ENCODE data around the gene PTPRK. TPM values are rescaled to one million over a fixed set of nuclear protein-coding genes. Genes with fewer than 3 reads are reported as not detected.

PTPRK gene
- total RNA-seq, 1 experiment from 2014 or later, result 34.2 TPM

GRCh38 chr6:128507337-128508310 is 12.8 kb downstream of the PTPRK start:
- Histone ChIP-seq H2AFZ (ENCODE audit: low read depth, low read length, poor library complexity, severe bottlenecking) (no peak overlapping the region), H3K27ac (ENCODE audit: low read depth, low read length) (no peak overlapping the region), H4K20me1 (ENCODE audit: insufficient read depth) (no peaks in the 10 kb centered on the region), H3K79me2 (ENCODE audit: insufficient read depth, low read length) (peaks cover 22% of the 10 kb centered on the region), H3K27me3 (ENCODE audit: insufficient read depth, low read length) (no peaks in the 10 kb centered on the region), H3K4me2 (ENCODE audit: low read length) (no peak overlapping the region), H3K4me3 (replicated peaks in 1 of 2; ENCODE audit: low read depth in 1 of 2, low read length in 2 of 2) (no peak overlapping the region), H3K4me1 (ENCODE audit: control insufficient read depth in 1 of 2, insufficient read depth in 2 of 2, low read length in 2 of 2) (peaks cover 16 to 31% of the 10 kb centered on the region in 2 experiments; a peak in 3 of 4 replicates), H3K36me3 (ENCODE audit: control insufficient read depth in 1 of 2, insufficient read depth in 2 of 2, low read length in 2 of 2) (no peaks in the 10 kb centered on the region), H3K9me3 (ENCODE audit: control insufficient read depth in 1 of 2, insufficient read depth in 1 of 2, low read depth in 1 of 2, low read length in 2 of 2) (no peaks in the 10 kb centered on the region), H3K9me2 (ENCODE audit: insufficient read depth) (no peaks in the 10 kb centered on the region), H3K9ac (ENCODE audit: low read length) (no peak overlapping the region)
- intact Hi-C loops (cut with micrococcal nuclease), result no loop called here
- RAD21 ChIA-PET (ENCODE audit: low non-redundant PET in 1 of 2, low total read pairs in 2 of 2, uncharacterized antibody in 2 of 2, unreplicated experiment in 2 of 2), result no interaction called here
- CTCF ChIA-PET, result no interaction called here
- no TSS peak for BruUV-seq (replicated peaks)
- TF ChIP-seq REST (IDR thresholded peaks at IDR 0.05; ENCODE audit: low read depth) (no peak), ATF3 (IDR thresholded peaks at IDR 0.05) (no peak), CEBPB (IDR thresholded peaks at IDR 0.05; ENCODE audit: low read depth) (no peak), FOSL1 (IDR thresholded peaks at IDR 0.05; ENCODE audit: low read depth) (no peak), POLR2AphosphoS5 (IDR thresholded peaks at IDR 0.05; ENCODE audit: low read depth, low read length) (no peak), JUND (IDR thresholded peaks at IDR 0.05) (no peak), SRF (IDR thresholded peaks at IDR 0.05; ENCODE audit: low read depth) (no peak), EZH2phosphoT487 (IDR thresholded peaks at IDR 0.05; ENCODE audit: borderline replicate concordance) (no peak), CTCF (IDR thresholded peaks at IDR 0.05 in 2 of 3, conservative IDR thresholded peaks at IDR 0.05 in 1 of 3; ENCODE audit: borderline replicate concordance in 1 of 3, insufficient read depth in 1 of 3, low read depth in 2 of 3, low read length in 2 of 3) (no peak), EZH2 (IDR thresholded peaks at IDR 0.05) (no peak), SIN3A (IDR thresholded peaks at IDR 0.05; ENCODE audit: low read depth) (no peak), ZBTB33 (IDR thresholded peaks at IDR 0.05; ENCODE audit: extremely low read depth, insufficient replicate concordance, low read length) (no peak), ZNF274 (IDR thresholded peaks at IDR 0.05; ENCODE audit: low read depth, low read length) (no peak), EGR1 (IDR thresholded peaks at IDR 0.05; ENCODE audit: low read depth) (no peak)
- ATAC-seq (no peak), DNase-seq (ENCODE audit: low read depth, low spot score) (no peak)
- POLR2A ChIA-PET, result no interaction called here
